Ovary (tissue), 3 donors: ENCODE data around the gene TSPAN14.

Experiments
- POLR2A ChIP-seq: fragments of 450-650 bp; IDR thresholded peaks from one replicate; pipeline ENCODE4 v1.6.1; 2017; ENCODE audit warnings: antibody characterized with exemption, mild to moderate bottlenecking, moderate library complexity
- TF ChIP-seq, protein P1 (sequence below), 3 donors: fragments of 450-650 bp in 2 of 3; fragments of 200-600 bp in 1 of 3; IDR thresholded peaks; one replicate each; pipeline versions ENCODE4 v1.5.1 to v1.8.0; 2016 to 2022; ENCODE audit warnings: antibody characterized with exemption in 3 of 3, mild to moderate bottlenecking in 1 of 3
- donor health status: DM: no; HTN: no; CAD: no.

DNA sequence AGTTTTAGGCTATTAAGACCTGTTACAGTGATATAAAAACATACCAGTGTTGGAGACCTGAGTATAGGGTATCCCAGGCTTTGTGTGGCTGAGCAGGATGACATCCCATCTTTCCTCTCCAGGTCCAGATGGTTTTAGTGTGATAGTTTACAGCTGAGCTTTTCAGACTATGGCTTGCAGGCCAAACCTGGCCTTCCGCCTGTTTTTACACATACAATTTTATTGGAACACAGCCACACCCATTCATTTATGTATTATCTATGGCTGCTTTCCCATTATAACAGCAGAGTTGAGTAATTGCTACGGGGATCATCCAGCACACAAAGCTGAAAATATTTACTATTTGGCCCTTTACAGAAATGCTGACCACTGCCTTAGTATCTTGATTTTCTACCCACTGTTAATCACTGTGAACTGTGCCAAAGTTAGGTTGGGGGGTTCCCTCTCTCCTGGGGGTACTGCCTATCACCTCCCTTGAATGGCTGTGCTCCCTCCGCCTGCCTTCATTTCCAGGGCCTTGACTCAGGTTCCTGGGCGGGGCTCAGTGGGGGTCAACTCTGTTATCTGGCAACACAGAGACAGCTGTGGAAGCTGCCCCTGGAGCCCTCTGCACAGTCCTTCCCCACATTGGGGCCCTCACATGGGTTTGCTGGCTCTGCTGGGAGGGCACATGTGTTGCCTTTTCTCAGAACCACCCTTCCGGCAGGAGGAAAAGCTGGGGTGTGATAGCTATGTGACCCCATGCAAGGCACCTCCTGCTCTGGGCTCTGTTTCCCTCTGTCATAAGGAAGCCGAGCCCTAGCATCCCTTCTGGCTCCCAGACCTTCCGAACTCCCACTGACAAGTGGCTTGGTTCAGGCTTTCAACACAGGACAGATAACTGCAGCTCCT lies 43.3 kb downstream of the TSPAN14 start:
- TF ChIP-seq POLR2A = no peak
- TF ChIP-seq, protein P1, sequence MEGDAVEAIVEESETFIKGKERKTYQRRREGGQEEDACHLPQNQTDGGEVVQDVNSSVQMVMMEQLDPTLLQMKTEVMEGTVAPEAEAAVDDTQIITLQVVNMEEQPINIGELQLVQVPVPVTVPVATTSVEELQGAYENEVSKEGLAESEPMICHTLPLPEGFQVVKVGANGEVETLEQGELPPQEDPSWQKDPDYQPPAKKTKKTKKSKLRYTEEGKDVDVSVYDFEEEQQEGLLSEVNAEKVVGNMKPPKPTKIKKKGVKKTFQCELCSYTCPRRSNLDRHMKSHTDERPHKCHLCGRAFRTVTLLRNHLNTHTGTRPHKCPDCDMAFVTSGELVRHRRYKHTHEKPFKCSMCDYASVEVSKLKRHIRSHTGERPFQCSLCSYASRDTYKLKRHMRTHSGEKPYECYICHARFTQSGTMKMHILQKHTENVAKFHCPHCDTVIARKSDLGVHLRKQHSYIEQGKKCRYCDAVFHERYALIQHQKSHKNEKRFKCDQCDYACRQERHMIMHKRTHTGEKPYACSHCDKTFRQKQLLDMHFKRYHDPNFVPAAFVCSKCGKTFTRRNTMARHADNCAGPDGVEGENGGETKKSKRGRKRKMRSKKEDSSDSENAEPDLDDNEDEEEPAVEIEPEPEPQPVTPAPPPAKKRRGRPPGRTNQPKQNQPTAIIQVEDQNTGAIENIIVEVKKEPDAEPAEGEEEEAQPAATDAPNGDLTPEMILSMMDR (IDR thresholded peaks at IDR 0.05) = no peak
